Activated CD4-positive, alpha-beta T cell treated with anti-CD3 and anti-CD28 coated beads for 24 hours (primary cell): ENCODE data around the gene EFL1.

ENCODE experiments used
- DNase-seq, 2 donors: peaks; one replicate each; pipeline ENCODE4 v3.0.0-alpha.2; 2020; ENCODE audit warnings: low read depth in 2 of 2

The EFL1 gene

GRCh38 chr15:82081914-82082762, 180.4 kb downstream of the EFL1 start:
- no peak for DNase-seq

- no peak for DNase-seq
These were observed 181.8 kb downstream of the EFL1 start for GRCh38 chr15:82080774-82081173.
